HEK293 (cell line): ENCODE results near the gene TRIM7.
A peak's percentile ranks its signal among the peaks of the same experiment; 100 is the strongest.

Source experiments
- CTCF ChIA-PET: fragments of 350-600 bp; formaldehyde crosslinking; extraction: SDS; loops from one replicate; lab custom pipeline; 2021; ENCODE audit warnings: antibody characterized with exemption; lab: Yijun Ruan, JAX
- POLR2A ChIA-PET: fragments of 300-600 bp; formaldehyde crosslinking; extraction: SDS; loops from one replicate; lab custom pipeline; 2020; ENCODE audit warnings: antibody characterized with exemption, inconsistent platforms; lab: Yijun Ruan, JAX
- H3K27ac ChIP-seq: fragments of 200-500 bp; sonication (Bioruptor generic); 2 replicates; pipeline ENCODE4 v1.5.1; 2014; ENCODE audit warnings: low read depth, low read length, control low read depth, inconsistent platforms; ENCODE audit errors: extremely low read depth
- H3K36me3 ChIP-seq, 2 experiments: fragments of 200-500 bp in 1 of 2; sonication (Bioruptor generic) in 1 of 2; 1 replicate in 1 of 2; 2 replicates in 1 of 2; pipeline ENCODE4 v1.5.1; 2014 to 2017; ENCODE audit warnings: inconsistent platforms in 2 of 2, low read length in 2 of 2; ENCODE audit not compliant: control insufficient read depth in 2 of 2, insufficient read depth in 1 of 2
- H3K4me1 ChIP-seq: fragments of 200-500 bp; sonication (Bioruptor generic); 2 replicates; pipeline ENCODE4 v1.5.1; 2014; ENCODE audit warnings: mild to moderate bottlenecking, low read length, inconsistent platforms; ENCODE audit not compliant: control insufficient read depth, insufficient read depth
- H3K4me3 ChIP-seq: 2 replicates; pipeline ENCODE4 v1.5.1; 2011; ENCODE audit warnings: low read depth, mild to moderate bottlenecking, control low read depth, low read length, moderate library complexity
- H3K9me3 ChIP-seq: fragments of 200-500 bp; sonication (Bioruptor generic); 2 replicates; pipeline ENCODE4 v1.5.1; 2014; ENCODE audit warnings: low read depth, low read length, inconsistent platforms; ENCODE audit not compliant: control insufficient read depth, insufficient read depth
- GLIS1 ChIP-seq: fragments of 450-650 bp; formaldehyde crosslinking; IDR thresholded peaks from 2 replicates; pipeline ENCODE4 v1.5.1; 2016; ENCODE audit warnings: missing biosample characterization, missing genetic modification characterization
- GLIS2 ChIP-seq: fragments of 450-650 bp; formaldehyde crosslinking; IDR thresholded peaks from 2 replicates; pipeline ENCODE4 v1.5.1; 2016; ENCODE audit warnings: missing biosample characterization, missing genetic modification characterization
- KLF1 ChIP-seq: fragments of 450-650 bp; formaldehyde crosslinking; IDR thresholded peaks from 2 replicates; pipeline ENCODE4 v1.5.1; 2016; ENCODE audit warnings: missing biosample characterization, missing genetic modification characterization
- KLF16 ChIP-seq: fragments of 450-650 bp; formaldehyde crosslinking; IDR thresholded peaks from 2 replicates; pipeline ENCODE4 v1.5.1; 2017; ENCODE audit warnings: missing biosample characterization, missing genetic modification characterization
- KLF7 ChIP-seq: fragments of 450-650 bp; formaldehyde crosslinking; IDR thresholded peaks from 2 replicates; pipeline ENCODE4 v1.5.1; 2016; ENCODE audit warnings: missing biosample characterization, missing genetic modification characterization, borderline replicate concordance
- KLF8 ChIP-seq: fragments of 450-650 bp; formaldehyde crosslinking; IDR thresholded peaks from 2 replicates; pipeline ENCODE4 v1.5.1; 2016; ENCODE audit warnings: missing biosample characterization, missing genetic modification characterization
- REST ChIP-seq: fragments of 450-650 bp; formaldehyde crosslinking; IDR thresholded peaks from 2 replicates; pipeline ENCODE4 v1.5.1; 2016; ENCODE audit warnings: missing biosample characterization, missing genetic modification characterization
- SCRT1 ChIP-seq: fragments of 450-650 bp; formaldehyde crosslinking; IDR thresholded peaks from 2 replicates; pipeline ENCODE4 v1.5.1; 2016; ENCODE audit warnings: missing biosample characterization, missing genetic modification characterization, borderline replicate concordance
- SCRT2 ChIP-seq: fragments of 450-650 bp; formaldehyde crosslinking; IDR thresholded peaks from 2 replicates; pipeline ENCODE4 v1.5.1; 2016; ENCODE audit warnings: missing biosample characterization, missing genetic modification characterization
- ZBTB17 ChIP-seq: fragments of 450-650 bp; formaldehyde crosslinking; IDR thresholded peaks from 2 replicates; pipeline ENCODE4 v1.5.1; 2016; ENCODE audit warnings: missing biosample characterization, missing genetic modification characterization
- ZBTB20 ChIP-seq: fragments of 450-650 bp; formaldehyde crosslinking; IDR thresholded peaks from 2 replicates; pipeline ENCODE4 v1.5.1; 2016; ENCODE audit warnings: missing biosample characterization, missing genetic modification characterization
- ZBTB8A ChIP-seq: fragments of 450-650 bp; formaldehyde crosslinking; IDR thresholded peaks from 2 replicates; pipeline ENCODE4 v1.5.1; 2016; ENCODE audit warnings: missing biosample characterization, missing genetic modification characterization
- ZFP69B ChIP-seq: fragments of 450-650 bp; formaldehyde crosslinking; IDR thresholded peaks from 2 replicates; pipeline ENCODE4 v1.5.1; 2016; ENCODE audit warnings: missing biosample characterization, missing genetic modification characterization
- ZIC2 ChIP-seq: fragments of 450-650 bp; formaldehyde crosslinking; IDR thresholded peaks from 2 replicates; pipeline ENCODE4 v1.5.1; 2016; ENCODE audit warnings: missing biosample characterization, missing genetic modification characterization
- ZNF146 ChIP-seq: fragments of 450-650 bp; formaldehyde crosslinking; IDR thresholded peaks from 2 replicates; pipeline ENCODE4 v1.5.1; 2016; ENCODE audit warnings: missing biosample characterization, missing genetic modification characterization
- ZNF423 ChIP-seq: fragments of 450-650 bp; formaldehyde crosslinking; IDR thresholded peaks from 2 replicates; pipeline ENCODE4 v1.5.1; 2016; ENCODE audit warnings: missing biosample characterization, missing genetic modification characterization
- ZNF600 ChIP-seq: fragments of 450-650 bp; formaldehyde crosslinking; IDR thresholded peaks from 2 replicates; pipeline ENCODE4 v1.5.1; 2016; ENCODE audit warnings: missing biosample characterization, missing genetic modification characterization
- ZNF692 ChIP-seq: fragments of 450-650 bp; formaldehyde crosslinking; IDR thresholded peaks from 2 replicates; pipeline ENCODE4 v1.5.1; 2016; ENCODE audit warnings: missing biosample characterization, missing genetic modification characterization
- ZNF76 ChIP-seq: fragments of 450-650 bp; formaldehyde crosslinking; IDR thresholded peaks from 2 replicates; pipeline ENCODE4; 2016; ENCODE audit warnings: low read depth, missing biosample characterization, missing genetic modification characterization, borderline replicate concordance
- TF ChIP-seq, protein P1 (sequence below): fragments of 450-650 bp; formaldehyde crosslinking; conservative IDR thresholded peaks from 2 replicates; pipeline ENCODE4 v1.5.1; 2016; ENCODE audit warnings: low read depth, missing biosample characterization, missing genetic modification characterization
- TF ChIP-seq, protein P2 (sequence below): fragments of 450-650 bp; formaldehyde crosslinking; IDR thresholded peaks from 2 replicates; pipeline ENCODE4 v1.5.1; 2016; ENCODE audit warnings: missing biosample characterization, missing genetic modification characterization
- TF ChIP-seq, protein P3 (sequence below): fragments of 450-650 bp; formaldehyde crosslinking; IDR thresholded peaks from 2 replicates; pipeline ENCODE4 v1.5.1; 2017; ENCODE audit warnings: missing biosample characterization, missing genetic modification characterization
- TF ChIP-seq, protein P4 (sequence below): fragments of 450-650 bp; formaldehyde crosslinking; IDR thresholded peaks from 2 replicates; pipeline ENCODE4 v1.5.1; 2017; ENCODE audit warnings: missing biosample characterization, missing genetic modification characterization

TRIM7 gene

DNA sequence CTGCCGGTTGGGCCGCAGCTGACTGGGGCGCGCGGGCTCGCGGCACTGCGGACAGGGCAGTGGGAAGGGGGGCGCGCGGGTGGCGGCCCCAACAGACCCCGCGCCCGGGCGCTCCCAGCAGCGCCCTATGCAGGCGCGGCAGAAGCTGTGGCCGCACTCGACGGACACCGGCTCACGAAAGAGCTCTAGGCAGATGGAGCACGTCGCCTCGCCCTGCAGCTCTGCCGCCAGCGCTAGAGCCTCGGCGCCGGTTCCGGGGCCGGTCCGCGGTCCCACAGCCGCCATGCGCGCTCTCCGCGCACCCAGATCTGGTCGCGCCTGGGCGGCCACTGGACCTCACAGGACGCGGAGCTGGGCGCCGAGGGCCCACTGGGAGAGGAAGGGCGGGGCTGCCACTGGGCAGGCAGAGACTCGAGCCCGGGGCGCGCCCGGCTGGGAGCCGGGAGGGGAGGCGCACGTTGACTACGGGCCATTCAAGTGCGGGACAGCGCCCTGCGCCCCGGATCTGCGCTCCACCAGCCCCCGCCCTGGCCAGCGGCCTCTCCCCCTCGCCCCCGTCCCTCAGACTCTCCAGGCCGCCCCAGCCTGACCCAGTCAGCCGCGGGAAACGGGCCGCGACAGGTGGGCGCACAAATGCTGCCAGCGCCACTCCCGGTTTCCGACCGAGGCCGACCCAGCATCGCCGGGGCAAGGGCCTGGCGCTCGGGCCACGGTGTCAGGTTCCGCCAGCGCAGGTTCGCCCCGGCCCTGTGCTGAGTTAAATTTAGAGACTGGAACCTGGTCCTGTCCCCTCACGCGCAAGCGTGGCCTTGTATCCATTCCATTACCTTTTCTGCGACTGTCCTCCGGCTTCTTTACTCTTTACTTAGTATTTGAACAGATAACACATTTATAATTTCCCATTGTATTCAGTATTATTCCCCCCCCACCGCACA is at the start of gene TRIM7:
Gene TRIM7 (minus strand): TSS at position 371 of the 935 bp plus-strand sequence. CDS start 86 bp downstream, at position 285.
- Histone ChIP-seq H3K27ac (peak within 1 kb of the TSS; percentile 24; the same call in 1 of the 2 replicates), H3K9me3 (no peaks in the 10 kb centered on the region), H3K36me3 (no peaks in the 10 kb centered on the region), H3K4me1 (no peaks in the 10 kb centered on the region), H3K4me3 (peak within 1 kb of the TSS; percentile 46)
- ChIA-PET CTCF (interaction anchor here (3.6 kb wide), 1 partner anchor 14 kb away, joined by 12 read pairs; no protein-coding TSS in a partner anchor), POLR2A (interaction anchor here (1.0 to 5.5 kb wide), 3 partner anchors 13 to 30 kb away, joined by 3 to 86 read pairs (median 6); partner anchors contain the start of gene TRIM41)
- TF ChIP-seq KLF7 (tag by site-specific recombination): peak; percentile 43; the same call in 1 of the 2 replicates
- TF ChIP-seq, protein P1, sequence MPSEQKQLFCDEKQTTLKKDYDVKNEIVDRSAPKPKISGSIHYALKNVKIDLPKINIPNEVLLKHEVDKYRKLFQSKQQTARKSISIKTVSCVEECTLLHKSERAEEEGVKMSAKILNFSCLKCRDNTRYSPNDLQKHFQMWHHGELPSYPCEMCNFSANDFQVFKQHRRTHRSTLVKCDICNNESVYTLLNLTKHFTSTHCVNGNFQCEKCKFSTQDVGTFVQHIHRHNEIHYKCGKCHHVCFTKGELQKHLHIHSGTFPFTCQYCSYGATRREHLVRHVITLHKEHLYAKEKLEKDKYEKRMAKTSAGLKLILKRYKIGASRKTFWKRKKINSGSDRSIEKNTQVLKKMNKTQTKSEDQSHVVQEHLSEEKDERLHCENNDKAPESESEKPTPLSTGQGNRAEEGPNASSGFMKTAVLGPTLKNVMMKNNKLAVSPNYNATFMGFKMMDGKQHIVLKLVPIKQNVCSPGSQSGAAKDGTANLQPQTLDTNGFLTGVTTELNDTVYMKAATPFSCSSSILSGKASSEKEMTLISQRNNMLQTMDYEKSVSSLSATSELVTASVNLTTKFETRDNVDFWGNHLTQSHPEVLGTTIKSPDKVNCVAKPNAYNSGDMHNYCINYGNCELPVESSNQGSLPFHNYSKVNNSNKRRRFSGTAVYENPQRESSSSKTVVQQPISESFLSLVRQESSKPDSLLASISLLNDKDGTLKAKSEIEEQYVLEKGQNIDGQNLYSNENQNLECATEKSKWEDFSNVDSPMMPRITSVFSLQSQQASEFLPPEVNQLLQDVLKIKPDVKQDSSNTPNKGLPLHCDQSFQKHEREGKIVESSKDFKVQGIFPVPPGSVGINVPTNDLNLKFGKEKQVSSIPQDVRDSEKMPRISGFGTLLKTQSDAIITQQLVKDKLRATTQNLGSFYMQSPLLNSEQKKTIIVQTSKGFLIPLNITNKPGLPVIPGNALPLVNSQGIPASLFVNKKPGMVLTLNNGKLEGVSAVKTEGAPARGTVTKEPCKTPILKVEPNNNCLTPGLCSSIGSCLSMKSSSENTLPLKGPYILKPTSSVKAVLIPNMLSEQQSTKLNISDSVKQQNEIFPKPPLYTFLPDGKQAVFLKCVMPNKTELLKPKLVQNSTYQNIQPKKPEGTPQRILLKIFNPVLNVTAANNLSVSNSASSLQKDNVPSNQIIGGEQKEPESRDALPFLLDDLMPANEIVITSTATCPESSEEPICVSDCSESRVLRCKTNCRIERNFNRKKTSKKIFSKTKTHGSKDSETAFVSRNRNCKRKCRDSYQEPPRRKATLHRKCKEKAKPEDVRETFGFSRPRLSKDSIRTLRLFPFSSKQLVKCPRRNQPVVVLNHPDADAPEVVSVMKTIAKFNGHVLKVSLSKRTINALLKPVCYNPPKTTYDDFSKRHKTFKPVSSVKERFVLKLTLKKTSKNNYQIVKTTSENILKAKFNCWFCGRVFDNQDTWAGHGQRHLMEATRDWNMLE (tag by site-specific recombination): no peak
- peak; percentile 84 for TF ChIP-seq GLIS1 (tag by site-specific recombination)
- peak; percentile 84 for TF ChIP-seq ZFP69B (tag by site-specific recombination)
- TF ChIP-seq ZBTB17 (tag by site-specific recombination): peak; percentile 33
- TF ChIP-seq KLF8 (tag by site-specific recombination): peak; percentile 27; the same call in 1 of the 2 replicates
- TF ChIP-seq ZNF76 (tag by site-specific recombination): peak; percentile 91
- TF ChIP-seq ZBTB20 (tag by site-specific recombination): peak; percentile 93
- TF ChIP-seq ZIC2: peak; percentile 21
- peak; percentile 25; the same call in 1 of the 2 replicates for TF ChIP-seq SCRT1
- peak; percentile 85 for TF ChIP-seq ZNF423 (tag by site-specific recombination)
- TF ChIP-seq, protein P2, sequence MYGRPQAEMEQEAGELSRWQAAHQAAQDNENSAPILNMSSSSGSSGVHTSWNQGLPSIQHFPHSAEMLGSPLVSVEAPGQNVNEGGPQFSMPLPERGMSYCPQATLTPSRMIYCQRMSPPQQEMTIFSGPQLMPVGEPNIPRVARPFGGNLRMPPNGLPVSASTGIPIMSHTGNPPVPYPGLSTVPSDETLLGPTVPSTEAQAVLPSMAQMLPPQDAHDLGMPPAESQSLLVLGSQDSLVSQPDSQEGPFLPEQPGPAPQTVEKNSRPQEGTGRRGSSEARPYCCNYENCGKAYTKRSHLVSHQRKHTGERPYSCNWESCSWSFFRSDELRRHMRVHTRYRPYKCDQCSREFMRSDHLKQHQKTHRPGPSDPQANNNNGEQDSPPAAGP (tag by site-specific recombination): peak; percentile 46; the same call in 1 of the 2 replicates
- peak; percentile 71 for TF ChIP-seq KLF1
- TF ChIP-seq, protein P3, sequence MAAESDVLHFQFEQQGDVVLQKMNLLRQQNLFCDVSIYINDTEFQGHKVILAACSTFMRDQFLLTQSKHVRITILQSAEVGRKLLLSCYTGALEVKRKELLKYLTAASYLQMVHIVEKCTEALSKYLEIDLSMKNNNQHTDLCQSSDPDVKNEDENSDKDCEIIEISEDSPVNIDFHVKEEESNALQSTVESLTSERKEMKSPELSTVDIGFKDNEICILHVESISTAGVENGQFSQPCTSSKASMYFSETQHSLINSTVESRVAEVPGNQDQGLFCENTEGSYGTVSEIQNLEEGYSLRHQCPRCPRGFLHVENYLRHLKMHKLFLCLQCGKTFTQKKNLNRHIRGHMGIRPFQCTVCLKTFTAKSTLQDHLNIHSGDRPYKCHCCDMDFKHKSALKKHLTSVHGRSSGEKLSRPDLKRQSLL (tag by site-specific recombination): peak; percentile 99
- TF ChIP-seq, protein P4, sequence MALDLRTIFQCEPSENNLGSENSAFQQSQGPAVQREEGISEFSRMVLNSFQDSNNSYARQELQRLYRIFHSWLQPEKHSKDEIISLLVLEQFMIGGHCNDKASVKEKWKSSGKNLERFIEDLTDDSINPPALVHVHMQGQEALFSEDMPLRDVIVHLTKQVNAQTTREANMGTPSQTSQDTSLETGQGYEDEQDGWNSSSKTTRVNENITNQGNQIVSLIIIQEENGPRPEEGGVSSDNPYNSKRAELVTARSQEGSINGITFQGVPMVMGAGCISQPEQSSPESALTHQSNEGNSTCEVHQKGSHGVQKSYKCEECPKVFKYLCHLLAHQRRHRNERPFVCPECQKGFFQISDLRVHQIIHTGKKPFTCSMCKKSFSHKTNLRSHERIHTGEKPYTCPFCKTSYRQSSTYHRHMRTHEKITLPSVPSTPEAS: no peak; the same call in 1 of the 2 replicates
- TF ChIP-seq ZNF692: peak; percentile 94
- TF ChIP-seq ZNF600: no peak
- TF ChIP-seq GLIS2 (tag by site-specific recombination): peak; percentile 77
- peak; percentile 91 for TF ChIP-seq ZBTB8A
- TF ChIP-seq ZNF146 (tag by site-specific recombination): no peak
- peak; percentile 94 for TF ChIP-seq SCRT2 (tag by site-specific recombination)
- no peak for TF ChIP-seq KLF16
- peak; percentile 68 for TF ChIP-seq REST (tag by site-specific recombination)
